HepG2 (cell line): ENCODE results near the gene TRIM2.

Source experiments
- CTCF ChIP-seq: sonication (generic); formaldehyde crosslinking; IDR thresholded peaks from 2 replicates; pipeline ENCODE4 v1.5.0; 2020; ENCODE audit warnings: mild to moderate bottlenecking, missing genetic modification reagents, moderate library complexity
- ELF1 ChIP-seq: sonication (generic); formaldehyde crosslinking; IDR thresholded peaks from 2 replicates; pipeline ENCODE4 v1.4.0; 2020; ENCODE audit warnings: missing genetic modification reagents
- KIAA2018 ChIP-seq: sonication (generic); formaldehyde crosslinking; IDR thresholded peaks from 2 replicates; pipeline ENCODE4 v1.5.0; 2020; ENCODE audit warnings: mild to moderate bottlenecking, missing genetic modification reagents, borderline replicate concordance
- MXD3 ChIP-seq: IDR thresholded peaks from 2 replicates; pipeline ENCODE4 v1.6.1; 2016; ENCODE audit warnings: mild to moderate bottlenecking, missing biosample characterization, missing genetic modification reagents

GRCh38 chr4:153227469-153228075, 23.3 kb downstream of the TRIM2 start:
- TF ChIP-seq ELF1 (no peak), MXD3 (CRISPR knock-in tag) (no peak), CTCF (CRISPR knock-in tag) (no peak), KIAA2018 (no peak)
